Measurements from ENCODE around the gene NBEA.

NBEA gene

DNA sequence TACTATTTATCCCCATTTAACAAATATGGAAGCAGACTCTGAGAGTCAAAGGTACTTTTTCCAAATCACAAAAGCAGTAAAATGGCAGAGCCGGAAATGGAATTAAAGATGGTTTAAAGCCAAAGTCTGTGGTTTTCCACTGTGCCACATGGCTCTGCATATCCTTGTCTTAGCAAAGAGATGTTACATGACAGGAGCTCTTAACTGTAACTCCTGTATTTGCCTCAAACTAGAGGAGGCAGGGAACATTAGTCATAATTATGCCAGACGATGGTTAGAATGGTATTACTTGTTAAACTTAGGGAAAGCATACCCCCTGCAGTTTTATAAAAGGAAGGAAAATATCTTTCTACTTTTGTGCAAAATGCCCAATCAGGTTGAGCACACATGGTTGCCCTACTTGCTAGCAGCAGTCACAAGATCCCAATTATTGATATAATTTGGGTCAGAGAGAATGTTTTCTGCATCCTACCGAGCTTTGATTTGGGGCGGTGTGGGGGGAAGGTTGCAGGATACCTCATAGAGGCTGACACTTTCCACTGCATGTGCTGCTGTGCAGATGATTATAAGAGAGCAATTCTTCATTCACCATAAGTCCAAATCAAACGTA lies 576.4 kb downstream of the NBEA start:
- DNase-seq: no peak

DNA sequence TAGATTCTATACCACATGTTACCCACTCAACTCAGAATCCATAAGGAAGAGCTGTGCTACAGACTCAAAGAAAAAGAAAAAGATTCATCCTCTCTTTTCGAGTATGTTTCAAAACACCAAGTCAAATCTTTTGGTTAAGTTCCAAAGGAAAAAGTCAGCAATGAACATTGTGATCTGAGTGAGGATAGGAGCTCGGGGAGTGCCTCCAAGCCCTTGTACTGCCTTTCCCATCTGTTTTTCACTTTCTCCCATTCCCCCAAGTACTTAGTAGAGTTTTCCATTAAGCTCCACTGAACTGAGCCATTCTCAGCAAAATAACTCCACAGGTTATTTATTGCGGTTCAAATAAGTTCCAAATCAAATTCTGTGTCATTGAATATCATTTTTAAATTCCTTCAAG lies 582.1 kb downstream of the NBEA start:
- no peak for DNase-seq

DNA sequence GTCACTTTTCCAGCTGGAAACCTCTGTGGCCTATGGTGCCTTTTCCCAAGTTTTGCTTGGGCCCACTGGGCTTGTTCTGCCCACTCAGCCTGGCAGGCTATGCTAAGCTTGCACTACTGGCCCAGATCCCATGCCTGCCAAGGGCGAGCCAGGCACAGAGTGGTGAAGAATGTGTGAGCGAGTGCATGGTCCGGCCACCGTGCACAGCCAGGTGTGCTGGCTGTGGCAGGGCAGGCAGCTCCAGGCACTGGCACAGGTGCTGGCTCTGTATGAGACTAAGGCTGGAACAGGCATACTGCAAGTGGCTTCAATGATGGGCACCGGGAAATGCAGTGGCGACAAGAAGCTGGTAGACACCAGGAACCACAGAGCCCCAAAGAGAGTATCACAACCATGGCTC lies 584.5 kb downstream of the NBEA start:
- DNase-seq: no peak

DNA sequence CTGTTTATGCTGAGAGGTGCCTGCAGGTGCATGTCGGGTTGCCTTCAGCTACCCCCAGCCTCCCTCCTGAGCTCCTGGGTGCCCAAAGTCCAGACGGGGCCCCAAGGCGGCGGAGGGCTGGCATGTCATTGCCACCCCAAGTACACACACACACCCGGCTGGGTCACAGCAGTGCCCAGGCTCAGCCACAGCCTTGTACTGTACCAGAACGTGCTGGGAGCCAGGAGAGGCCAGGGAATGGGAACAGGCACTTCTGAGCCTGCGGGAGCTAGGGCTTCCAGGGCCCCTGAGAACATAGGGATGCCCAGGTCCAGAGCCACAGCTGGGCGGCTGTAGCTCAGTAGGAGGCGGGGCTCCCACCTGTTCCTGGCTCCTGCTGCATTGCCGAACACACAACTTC lies 585.4 kb downstream of the NBEA start:
- no peak for DNase-seq

DNA sequence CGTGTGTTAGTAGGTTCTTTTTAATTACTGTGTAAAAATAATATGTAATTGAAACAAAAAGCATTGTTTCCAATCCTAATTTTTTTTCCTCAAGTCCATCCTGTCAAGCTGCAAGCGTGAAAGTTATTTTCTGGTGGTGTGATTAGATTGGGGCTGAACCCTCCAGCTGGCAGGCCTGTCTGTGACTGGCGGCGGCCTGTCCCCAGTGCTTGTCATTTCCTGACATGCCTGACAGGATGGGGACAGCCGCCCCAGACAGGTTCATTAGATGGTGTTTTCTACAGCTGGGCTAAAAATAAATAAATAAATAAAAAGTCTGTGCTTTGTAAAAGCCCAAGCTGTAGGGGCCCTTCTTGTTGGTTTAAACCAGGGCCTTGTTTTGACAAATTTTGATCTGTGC lies 588.1 kb downstream of the NBEA start:
- DNase-seq: no peak

DNA sequence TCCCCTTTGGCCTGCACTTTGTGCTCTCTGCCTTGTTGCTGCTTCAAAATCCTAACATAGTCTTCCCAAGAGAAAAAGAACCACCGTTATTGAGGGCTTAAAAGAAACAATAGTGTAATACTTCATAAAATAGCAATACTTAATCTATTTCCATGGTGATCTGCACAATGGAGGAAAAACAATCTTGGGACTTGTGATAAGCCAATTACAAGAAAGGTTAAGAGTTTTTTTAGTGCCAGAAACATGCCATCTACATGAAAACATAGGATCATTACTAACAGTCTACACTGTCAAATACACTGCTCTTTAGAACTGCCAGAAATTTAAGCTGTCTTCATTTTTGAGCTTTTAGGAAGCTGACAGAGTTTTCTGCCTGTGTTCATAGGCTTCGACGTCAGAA lies 588.5 kb downstream of the NBEA start:
- no peak for DNase-seq

DNA sequence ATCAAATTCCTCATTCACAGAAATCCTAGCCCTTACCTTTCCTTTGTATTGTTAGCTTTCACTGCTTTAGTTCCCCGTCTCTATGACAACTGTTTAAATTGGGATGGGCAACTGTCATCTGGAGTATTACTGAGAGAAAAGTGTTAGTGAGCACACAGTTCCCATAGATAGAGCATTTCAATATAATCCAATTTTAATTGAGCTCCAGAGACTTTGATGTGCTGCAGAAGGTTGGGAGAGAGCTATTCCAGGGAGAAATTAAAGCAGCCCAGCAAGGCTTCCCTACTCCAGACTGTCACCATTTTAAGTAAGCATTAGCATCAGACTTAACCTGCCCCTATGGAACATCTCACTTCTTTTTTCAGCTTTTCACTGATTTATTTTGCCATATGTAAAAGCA lies 589.5 kb downstream of the NBEA start:
- DNase-seq: no peak

DNA sequence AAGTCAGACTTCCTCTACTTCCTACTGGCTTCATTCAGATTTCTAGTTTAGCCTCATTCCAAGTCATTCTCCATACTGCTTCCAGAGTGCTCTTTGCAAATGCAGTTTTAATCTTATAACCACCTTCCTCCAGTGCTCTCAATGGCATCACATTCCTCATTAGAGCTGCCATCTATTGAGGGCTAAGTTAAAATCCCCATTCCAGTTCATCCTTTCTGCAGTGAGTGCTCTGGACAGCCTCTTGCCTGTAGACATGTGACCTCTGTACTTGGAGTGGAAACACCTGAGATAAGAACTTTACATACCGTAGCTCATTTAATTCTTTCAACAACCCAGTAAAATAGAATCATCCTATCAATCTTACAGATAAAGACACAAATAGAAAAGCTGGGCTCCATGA lies 592.3 kb downstream of the NBEA start:
- DNase-seq: no peak

DNA sequence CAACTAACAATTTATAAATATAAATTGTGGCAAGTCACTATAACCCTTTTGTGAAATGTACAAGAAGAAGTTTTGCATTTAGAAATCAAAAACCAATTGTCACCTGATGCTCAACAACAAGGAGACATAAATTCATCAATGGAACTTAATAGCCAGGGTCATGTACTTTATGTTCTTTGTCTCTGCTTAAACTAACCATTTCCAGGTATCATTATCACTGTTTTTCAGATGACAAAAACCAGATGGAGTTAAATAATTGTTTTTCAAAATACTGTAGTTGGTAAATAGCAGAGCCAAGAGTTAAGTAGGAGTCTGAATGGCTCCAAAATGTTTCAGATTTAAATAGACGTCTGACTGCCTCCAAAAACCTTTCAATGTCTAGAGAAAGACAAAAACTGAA lies 606.7 kb downstream of the NBEA start:
- no peak for DNase-seq

DNA sequence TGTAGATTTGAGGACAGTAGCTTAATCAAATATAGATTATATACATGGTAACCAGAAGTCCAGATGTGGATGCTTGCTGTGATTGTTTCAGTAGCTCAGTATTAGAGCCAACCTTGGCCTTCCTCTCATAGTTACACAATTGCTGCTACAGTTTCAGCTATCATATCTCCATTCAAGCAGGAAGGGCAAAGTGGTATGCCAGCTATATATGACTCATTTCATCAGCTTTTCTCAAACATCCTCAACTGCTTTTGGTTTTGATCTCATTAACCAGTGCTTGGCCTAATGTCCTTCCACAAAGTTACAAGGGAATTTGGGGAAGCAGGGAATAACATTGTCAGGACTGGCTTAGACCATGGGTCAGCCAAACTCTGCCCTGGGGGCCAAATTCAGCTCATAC lies 607.4 kb downstream of the NBEA start:
- DNase-seq: peak in 1 of 5 donors; percentile 14

DNA sequence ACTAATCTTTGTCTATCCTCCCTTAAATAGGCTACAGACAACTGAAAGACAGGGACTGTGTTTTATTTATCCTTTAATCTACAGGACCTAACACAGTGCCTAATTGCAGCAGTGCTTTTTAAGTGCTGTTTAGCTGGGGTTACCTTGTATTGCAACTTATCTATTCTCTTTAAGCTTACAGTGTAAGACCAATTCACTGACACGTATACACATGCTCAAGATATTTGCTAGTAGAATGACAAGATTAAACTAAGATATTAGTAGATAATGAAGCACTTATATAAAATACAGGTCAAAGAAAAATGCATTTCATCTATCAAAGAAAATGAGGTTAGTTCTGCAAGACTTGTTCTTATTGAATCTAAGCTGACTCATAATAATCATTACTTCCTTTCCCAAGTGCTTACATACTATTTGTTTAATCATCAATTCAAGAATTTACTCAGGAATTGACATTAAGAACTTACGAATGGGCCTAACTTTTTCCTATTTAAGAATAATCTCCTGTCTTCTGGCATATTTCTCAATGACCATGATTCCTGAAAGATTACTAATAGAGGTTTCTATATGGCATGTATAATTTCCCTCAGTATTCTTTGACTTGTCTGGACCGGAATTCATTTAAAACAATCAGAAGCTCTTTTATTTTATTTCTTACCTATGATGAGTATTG lies 610.2 kb downstream of the NBEA start:
- no peak for DNase-seq

DNA sequence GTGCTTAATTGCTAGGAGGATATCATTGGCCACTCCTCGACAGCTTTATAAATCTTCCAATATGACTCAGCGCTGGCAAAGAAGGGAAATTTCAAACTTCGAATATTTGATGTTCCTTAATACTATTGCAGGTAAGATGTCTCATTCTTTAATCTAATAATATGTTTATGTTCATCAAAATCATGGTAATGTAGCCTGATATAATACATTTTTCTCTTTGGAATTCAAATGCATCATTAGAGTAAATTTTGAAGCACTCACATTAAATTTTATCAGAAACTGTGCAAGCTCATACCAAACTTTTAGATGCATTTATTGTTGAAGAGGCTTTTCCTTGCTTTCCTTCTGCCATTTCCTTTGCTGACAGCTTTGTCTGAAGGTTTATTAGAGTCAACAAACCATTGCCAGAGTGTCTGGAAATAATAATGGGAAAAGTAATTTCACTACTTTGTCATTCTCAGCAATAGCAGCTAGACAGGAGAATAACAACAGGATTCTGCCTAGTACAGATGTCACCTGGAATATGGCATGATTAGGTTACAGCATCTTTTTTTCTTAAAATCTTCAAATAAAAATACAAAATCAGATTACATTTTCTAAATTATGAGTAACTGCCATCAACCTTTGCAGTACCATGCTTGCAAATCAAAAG lies 613.0 kb downstream of the NBEA start:
- DNase-seq: no peak

DNA sequence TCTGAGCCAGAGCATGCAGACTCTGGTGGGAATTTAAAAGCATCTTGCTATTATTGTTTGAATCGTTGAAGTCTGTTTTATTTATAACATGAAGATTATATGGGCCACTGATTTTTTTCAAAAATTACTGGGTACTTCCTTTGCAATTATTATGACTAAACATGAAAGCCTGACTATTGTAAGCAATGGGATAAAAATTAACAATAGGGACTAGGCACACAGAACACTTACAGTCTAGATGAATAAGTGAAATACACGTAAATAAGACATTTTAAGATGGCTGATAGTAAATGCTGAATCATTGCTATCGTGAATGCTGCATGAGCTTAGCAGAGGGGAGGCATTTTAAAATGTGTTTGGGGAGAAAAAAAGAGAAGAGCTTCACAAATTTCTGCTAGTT lies 615.4 kb downstream of the NBEA start:
- DNase-seq: no peak

DNA sequence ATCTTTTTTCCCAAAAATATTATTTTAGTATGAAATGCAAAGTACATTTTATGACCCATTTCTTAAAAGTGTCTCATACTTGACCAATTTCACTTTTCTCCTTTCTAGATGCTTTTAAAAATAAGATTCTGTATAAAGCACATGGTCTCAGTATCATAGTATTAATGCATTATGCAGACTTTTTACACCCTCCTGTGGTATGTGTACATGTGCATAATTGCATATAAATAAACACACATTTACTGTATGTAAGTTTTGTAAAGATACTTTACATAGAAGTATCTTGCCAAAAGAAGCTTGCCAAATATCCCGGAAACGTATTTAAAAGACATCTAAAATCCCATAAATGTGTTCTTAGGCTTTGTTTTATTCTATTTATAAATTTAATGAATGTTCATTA lies 619.5 kb downstream of the NBEA start:
- no peak for DNase-seq

DNA sequence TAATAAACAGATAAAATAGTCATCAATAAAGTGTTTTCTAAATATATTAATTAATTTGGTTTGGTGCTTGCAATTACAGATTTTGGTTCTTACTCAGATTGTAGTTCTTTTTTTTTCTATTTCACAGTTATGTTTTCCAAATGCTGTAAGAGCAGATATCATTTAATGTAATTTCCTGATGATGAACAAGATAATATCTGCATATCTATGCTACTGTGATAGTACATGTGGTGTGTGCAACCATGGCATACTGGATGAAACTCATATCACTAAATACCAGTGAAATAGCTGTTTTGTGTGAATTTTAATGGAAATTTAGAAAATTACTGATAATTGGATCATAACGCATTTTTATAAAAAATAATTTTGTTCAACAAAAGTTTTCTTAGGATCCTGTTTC lies 623.2 kb downstream of the NBEA start:
- no peak for DNase-seq

DNA sequence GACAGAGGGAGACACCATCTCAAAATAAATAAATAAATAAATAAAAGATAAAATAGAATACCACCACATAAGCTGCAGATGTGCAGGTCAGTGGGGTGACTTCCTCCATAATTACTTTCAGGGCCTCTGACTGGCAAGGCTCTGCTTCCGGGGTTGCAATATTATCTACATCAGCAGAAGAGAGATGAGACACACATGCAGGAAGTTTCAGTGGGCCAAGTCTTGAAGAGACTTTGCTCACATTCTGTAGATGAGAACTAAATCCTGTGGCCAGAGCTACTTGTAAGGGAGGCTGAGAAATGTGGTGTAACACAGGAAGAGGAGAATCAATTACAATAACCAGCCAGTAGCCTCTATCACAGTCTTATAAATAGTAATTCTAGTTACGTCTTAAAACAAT lies 624.3 kb downstream of the NBEA start:
- DNase-seq: no peak

DNA sequence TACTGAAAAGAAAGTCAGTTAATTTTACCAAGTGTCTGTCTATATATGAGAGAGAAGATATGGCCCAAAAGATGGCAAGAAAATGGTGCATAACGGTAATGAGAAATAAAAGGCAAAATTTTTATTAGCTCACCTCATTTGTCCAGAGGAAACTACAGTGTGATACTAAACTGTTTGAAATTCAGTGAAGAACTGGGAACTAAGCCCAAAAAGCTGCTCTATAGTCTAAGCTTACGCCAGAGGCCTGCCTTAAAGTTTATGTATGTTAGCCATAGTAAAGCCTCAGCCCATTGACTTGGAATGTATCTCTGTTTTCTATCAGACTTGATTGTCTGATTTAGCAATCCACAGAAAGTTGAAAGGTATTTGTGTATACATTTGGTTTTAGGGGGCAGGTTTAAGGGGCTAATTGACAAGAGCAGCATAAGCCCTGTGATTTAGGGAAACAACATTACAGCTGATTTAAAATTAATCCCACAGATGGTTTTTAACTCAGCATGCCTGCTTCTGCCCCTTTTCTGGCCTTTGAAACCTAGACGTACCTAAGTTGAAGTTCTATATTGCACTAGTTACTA lies 625.4 kb downstream of the NBEA start:
- no peak for DNase-seq

DNA sequence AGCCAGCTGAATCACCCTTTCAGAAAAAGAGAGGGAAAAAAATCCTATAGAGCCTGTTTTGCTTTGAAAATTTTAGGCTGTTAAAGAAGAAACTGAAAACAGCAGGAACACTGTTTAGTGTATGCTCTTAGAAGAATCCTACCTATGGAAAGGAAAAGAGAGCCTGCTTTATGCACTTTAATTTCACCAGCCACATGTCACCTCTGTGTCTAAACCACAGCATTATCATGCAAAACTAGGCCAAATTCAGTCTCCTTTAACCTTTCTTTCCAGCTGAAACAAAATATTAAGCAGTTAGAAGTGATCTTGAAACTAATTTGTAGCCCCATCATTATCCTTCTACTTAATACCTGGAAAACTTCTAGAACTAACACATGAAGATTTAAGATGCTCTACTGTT lies 631.6 kb downstream of the NBEA start:
- no peak for DNase-seq

DNA sequence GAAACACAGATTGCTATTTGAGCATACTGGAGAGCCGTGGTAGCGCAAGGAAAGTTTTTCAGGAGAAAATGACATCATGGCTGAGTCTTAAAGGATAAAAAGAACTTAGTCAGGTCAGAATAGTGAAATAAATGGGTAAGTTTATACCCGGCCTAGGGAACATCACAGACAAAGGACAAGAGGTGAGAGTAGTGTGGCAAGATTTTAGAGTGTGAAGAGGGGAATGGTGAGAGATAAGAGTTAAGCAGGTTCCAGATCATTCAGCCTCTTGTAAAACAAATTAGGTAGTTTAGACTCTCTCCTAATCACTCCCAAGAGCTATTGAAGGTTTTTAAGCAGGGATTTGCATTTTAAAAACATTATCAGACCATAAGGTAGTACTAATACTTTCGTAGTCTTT lies 650.4 kb downstream of the NBEA start:
- no peak for DNase-seq

DNA sequence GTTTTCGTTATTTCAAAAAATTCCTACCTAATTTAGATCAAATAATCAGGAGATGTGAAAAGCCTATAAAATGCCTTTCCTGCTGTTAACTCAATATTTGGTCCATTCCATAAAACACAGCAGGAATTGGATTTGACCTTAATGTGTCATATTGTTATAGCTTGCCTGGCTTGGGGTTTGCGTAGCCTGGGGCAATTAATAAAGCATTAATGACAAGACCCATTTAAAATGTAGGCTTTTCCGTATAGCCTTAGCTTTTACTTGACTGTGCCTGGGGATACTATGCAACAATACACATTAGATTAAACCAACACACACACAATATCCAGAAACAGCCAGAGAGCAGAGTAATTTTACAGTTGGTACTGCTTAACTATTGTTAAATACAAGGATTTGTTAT lies 651.6 kb downstream of the NBEA start:
- DNase-seq: no peak

DNA sequence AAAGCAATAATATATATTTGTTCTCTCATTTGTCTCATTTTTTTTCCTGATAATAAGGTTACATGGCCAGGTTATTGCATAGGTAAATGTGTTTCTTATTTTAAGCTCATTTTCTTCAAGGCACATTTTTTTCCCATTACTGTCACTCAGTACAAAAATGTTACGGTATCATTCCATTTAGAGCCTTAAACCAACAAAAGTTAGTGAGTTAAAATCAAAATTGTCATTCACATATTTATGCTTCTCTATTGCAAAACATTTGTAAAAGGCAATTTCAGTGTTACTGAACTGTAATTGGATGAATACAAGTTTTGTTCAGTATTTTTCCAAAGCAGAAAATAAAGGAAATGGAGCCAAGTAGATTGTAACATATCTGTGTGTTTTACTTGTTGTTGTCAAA lies 652.0 kb downstream of the NBEA start:
- DNase-seq: no peak

DNA sequence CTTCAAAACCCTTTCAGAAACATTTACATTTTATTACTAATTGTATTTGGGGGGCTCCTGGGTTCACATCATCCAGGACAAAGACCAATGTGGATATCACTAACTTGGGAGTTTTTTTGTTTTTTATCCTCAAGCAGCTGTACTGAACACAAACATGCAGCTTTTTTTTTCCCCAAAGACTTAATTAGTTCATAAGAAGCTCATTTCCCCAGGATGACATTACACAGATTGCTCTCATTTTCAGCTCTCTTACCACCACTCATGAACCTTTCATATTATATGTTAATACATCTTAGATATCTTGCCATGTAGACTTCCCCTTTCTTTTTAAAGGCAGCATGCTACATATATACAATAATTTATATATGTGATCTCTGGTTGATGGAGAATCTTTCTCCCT lies 653.1 kb downstream of the NBEA start:
- DNase-seq: no peak

DNA sequence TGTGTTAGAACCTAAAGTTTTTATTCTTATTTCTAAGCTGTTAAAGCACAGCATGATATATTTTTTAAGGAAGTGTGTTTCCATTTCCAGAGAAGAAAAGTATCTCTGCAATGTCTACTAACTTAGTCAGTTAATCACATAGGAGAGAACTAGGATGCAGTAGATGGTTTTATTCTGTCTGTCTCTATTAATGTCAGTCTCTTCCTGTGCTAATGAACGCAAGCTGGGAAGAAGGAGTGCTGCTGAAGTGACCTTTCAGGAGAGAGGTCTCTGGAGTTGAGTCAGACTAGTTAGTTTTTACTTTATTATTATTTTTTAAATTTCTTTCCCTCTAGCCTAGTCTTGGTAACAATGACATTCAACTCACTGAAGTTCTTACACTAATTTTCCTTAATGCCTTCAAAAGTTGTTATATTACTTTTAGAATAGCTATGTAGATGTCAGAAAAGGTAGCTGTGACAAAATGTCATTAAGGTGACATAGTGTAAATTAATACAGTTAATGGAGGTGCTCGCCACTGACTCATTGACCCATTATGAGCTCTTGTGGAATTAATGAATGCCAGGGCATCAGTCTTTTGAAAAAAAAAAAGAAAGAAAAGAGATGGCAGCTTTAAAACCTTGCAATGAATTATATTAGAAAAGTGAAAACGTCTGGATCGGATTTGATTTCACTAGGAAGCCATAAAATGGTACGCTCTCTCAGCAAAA lies 654.4 kb downstream of the NBEA start:
- no peak for DNase-seq

DNA sequence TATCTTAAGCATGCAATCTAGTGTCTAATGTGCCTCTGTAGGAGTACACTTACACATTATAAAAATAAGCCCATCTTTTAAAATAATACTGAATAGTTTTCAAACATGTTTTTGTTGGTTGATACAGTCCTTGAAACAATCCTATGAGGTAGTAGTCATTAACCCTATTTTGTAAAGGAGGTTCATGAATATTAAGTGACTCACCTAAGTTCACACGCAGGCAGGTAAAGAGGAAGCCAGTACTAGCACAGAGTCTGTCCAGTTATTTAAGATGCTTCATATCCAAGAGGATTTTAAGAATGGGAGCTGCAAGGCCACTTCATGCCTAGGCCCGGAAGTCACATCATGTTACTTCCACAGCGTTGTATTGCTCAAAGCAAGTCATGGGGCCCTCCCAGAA lies 655.4 kb downstream of the NBEA start:
- DNase-seq: no peak

Data from T-helper 1 cell (primary cell).